Ascending aorta (tissue), 2 donors: ENCODE data around the gene C1QTNF9B. TPM values are rescaled to one million over a fixed set of nuclear protein-coding genes. Genes with fewer than 3 reads are reported as not detected.
"Not testable (repeated sequence)": the region's sequence is repeated elsewhere in the genome, so short reads cannot be mapped to it uniquely, and the experiment has no call there.

ENCODE experiments used
- DNase-seq, 2 donors: peaks; one replicate each; pipeline ENCODE4 v3.0.0-alpha.2; 2019; ENCODE audit warnings: low spot score in 2 of 2
- H3K27ac ChIP-seq, 2 donors: fragments of 200-600 bp; sonication (generic); one replicate each; pipeline ENCODE4 v1.5.1; 2016 to 2017; ENCODE audit warnings: mild to moderate bottlenecking in 1 of 2
- H3K27me3 ChIP-seq: fragments of 200-600 bp; sonication (generic); one replicate; pipeline ENCODE4 v1.5.1; 2017
- H3K36me3 ChIP-seq, 2 donors: fragments of 200-600 bp; sonication (generic); one replicate each; pipeline ENCODE4 v1.5.1; 2016
- H3K4me1 ChIP-seq, 2 donors: fragments of 200-600 bp; sonication (generic); one replicate each; pipeline ENCODE4 v1.5.1; 2016 to 2017; ENCODE audit warnings: mild to moderate bottlenecking in 1 of 2
- H3K4me3 ChIP-seq, 2 donors: fragments of 200-600 bp; sonication (generic); one replicate each; pipeline ENCODE4 v1.5.1; 2016 to 2017; ENCODE audit warnings: mild to moderate bottlenecking in 1 of 2
- H3K9me3 ChIP-seq, 2 donors: fragments of 200-600 bp; sonication (generic); one replicate each; pipeline ENCODE4 v1.5.1; 2016
- CTCF ChIP-seq, 3 experiments: fragments of 200-600 bp in 2 of 3; fragments of 450-650 bp in 1 of 3; sonication (generic) in 2 of 3; IDR thresholded peaks; one replicate each; pipeline ENCODE4 v1.5.1; 2016 to 2019; ENCODE audit warnings: antibody characterized with exemption in 3 of 3, mild to moderate bottlenecking in 1 of 3, moderate library complexity in 1 of 3
- intact Hi-C: fragments of 100-400 bp; cut with DNase I; formaldehyde crosslinking; loops from one replicate; pipeline ENCODE4 v1.15.1; 2023
- total RNA-seq: library from RNA; depleted of rRNA; stranded (reverse); fragments of >200 nt; gene quantifications from one replicate; pipeline ENCODE4 v1.1.0, GENCODE V29; 2016

The C1QTNF9B gene
- total RNA-seq, 1 donor from 2014 or later: not detected

GRCh38 chr13:23902975-23903905, 5.9 kb upstream of the C1QTNF9B start:
- Histone ChIP-seq H3K27me3 (no peaks in the 10 kb centered on the region), H3K9me3 (no peaks in the 10 kb centered on the region), H3K4me3 (peak overlapping the region; percentile 27 to 44), H3K27ac (no peak overlapping the region), H3K4me1 (peaks cover 0 to 6% of the 10 kb centered on the region in 2 donors), H3K36me3 (no peaks in the 10 kb centered on the region)
- intact Hi-C loops: no loop called here
- DNase-seq: no peak
- no peak for TF ChIP-seq CTCF (IDR thresholded peaks at IDR 0.05)

- TF ChIP-seq CTCF (IDR thresholded peaks at IDR 0.05): no peak
- Histone ChIP-seq H3K4me3 (no peak overlapping the region), H3K9me3 (no peaks in the 10 kb centered on the region), H3K27me3 (no peaks in the 10 kb centered on the region), H3K4me1 (peaks cover 0 to 6% of the 10 kb centered on the region in 2 donors), H3K36me3 (no peaks in the 10 kb centered on the region), H3K27ac (no peak overlapping the region)
- intact Hi-C loops: no loop called here
- no peak for DNase-seq
Observed at GRCh38 chr13:23901365-23901764, 4.1 kb upstream of the C1QTNF9B start.

- Histone ChIP-seq H3K4me1 (peaks cover 0 to 6% of the 10 kb centered on the region in 2 donors), H3K36me3 (no peaks in the 10 kb centered on the region), H3K4me3 (no peak overlapping the region), H3K27ac (no peak overlapping the region), H3K27me3 (no peaks in the 10 kb centered on the region), H3K9me3 (no peaks in the 10 kb centered on the region)
- DNase-seq: no peak
- peak in 2 of 3 experiments; percentile 33 to 36 for TF ChIP-seq CTCF (IDR thresholded peaks at IDR 0.05)
- intact Hi-C loops: loop anchor here (1.0 kb wide), 1 partner anchor 433 kb away; no protein-coding TSS in a partner anchor
Observed at GRCh38 chr13:23899555-23899954, 2.3 kb upstream of the C1QTNF9B start.

- intact Hi-C loops: no loop called here
- no peak for DNase-seq
Observed at GRCh38 chr13:23898101-23898500, 799 bp upstream of the C1QTNF9B start.

GRCh38 chr13:23894746-23895145, 2.6 kb downstream of the C1QTNF9B start:
- intact Hi-C loops, H3K27me3 ChIP-seq: not testable (repeated sequence)

More at GRCh38 chr13:23898101-23898500, 799 bp upstream of the C1QTNF9B start:
- no peak for TF ChIP-seq CTCF (IDR thresholded peaks at IDR 0.05)
- H3K27me3 ChIP-seq: no peaks in the 10 kb centered on the region
- peaks cover 0 to 1% of the 10 kb centered on the region in 2 donors for H3K4me1 ChIP-seq
- H3K27ac ChIP-seq: no peak overlapping the region
- H3K36me3 ChIP-seq: no peaks in the 10 kb centered on the region
- H3K9me3 ChIP-seq: no peaks in the 10 kb centered on the region
- H3K4me3 ChIP-seq: no peak overlapping the region

GRCh38 chr13:23893791-23894190, 3.5 kb downstream of the C1QTNF9B start:
- H3K4me3 ChIP-seq, intact Hi-C loops, DNase-seq: not testable (repeated sequence)

More at GRCh38 chr13:23894746-23895145, 2.6 kb downstream of the C1QTNF9B start:
- H3K4me3 ChIP-seq, H3K9me3 ChIP-seq, DNase-seq, H3K36me3 ChIP-seq, H3K4me1 ChIP-seq, H3K27ac ChIP-seq: not testable (repeated sequence)

More at GRCh38 chr13:23893791-23894190, 3.5 kb downstream of the C1QTNF9B start:
- not testable (repeated sequence) for H3K36me3 ChIP-seq, H3K27me3 ChIP-seq, H3K4me1 ChIP-seq, H3K9me3 ChIP-seq, H3K27ac ChIP-seq
